ENCODE data around the gene ASB3.

ASB3 gene

DNA sequence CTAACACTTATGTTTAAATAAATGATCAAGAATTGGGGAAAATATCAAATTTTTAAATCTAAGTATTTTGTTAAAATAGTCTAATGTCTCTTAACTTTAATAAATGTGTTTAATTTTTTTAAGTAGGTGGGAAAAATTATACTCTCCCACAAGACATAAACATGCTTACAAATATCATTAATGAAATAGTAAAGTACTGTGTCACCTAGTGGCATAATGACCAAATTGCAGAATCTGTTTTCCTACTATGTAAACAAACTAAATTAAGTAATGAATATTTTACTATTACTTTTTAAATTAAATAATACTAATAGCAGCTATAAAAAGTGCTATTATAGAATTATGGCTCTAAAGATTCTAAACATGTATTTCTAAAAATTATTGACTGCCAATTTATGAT is 71.2 kb downstream of the ASB3 start:
- peak; percentile 36 for DNase-seq (ENCODE audit: low read depth)
- TF ChIP-seq, protein P1, sequence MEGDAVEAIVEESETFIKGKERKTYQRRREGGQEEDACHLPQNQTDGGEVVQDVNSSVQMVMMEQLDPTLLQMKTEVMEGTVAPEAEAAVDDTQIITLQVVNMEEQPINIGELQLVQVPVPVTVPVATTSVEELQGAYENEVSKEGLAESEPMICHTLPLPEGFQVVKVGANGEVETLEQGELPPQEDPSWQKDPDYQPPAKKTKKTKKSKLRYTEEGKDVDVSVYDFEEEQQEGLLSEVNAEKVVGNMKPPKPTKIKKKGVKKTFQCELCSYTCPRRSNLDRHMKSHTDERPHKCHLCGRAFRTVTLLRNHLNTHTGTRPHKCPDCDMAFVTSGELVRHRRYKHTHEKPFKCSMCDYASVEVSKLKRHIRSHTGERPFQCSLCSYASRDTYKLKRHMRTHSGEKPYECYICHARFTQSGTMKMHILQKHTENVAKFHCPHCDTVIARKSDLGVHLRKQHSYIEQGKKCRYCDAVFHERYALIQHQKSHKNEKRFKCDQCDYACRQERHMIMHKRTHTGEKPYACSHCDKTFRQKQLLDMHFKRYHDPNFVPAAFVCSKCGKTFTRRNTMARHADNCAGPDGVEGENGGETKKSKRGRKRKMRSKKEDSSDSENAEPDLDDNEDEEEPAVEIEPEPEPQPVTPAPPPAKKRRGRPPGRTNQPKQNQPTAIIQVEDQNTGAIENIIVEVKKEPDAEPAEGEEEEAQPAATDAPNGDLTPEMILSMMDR (IDR thresholded peaks at IDR 0.05; ENCODE audit: insufficient read depth, low read depth, low read length, missing control alignments), result peak; percentile 35
- no peak overlapping the region for H3K4me3 ChIP-seq (ENCODE audit: low read length)

DNA sequence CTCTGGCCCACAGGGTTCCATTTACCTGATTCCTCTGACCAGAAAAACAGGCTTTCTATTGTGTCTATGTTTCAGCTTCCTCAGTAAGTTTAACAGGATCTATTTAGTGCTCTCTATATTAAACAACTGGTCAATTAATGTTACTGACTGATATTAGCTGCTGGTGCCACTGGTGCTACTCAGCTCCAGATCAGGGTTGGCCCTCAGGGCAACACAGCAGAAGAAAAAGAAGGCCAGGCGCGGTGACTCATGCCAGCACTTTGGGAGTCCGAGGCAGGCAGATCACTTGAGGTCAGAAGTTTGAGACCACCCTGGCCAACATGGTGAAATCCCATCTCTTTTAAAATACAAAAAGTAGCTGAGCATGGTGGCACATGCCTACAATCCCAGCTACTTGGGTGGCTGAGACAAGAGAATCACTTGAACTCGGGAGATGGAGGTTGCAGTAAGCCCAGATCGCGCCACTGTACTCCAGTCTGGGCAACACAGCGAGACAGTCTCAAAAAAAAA is 75.4 kb downstream of the ASB3 start:
- no peak overlapping the region for H3K4me3 ChIP-seq (ENCODE audit: low read length)
- no peak for DNase-seq (ENCODE audit: low read depth)
- TF ChIP-seq, protein P1 (IDR thresholded peaks at IDR 0.05; ENCODE audit: insufficient read depth, low read depth, low read length, missing control alignments), result no peak

DNA sequence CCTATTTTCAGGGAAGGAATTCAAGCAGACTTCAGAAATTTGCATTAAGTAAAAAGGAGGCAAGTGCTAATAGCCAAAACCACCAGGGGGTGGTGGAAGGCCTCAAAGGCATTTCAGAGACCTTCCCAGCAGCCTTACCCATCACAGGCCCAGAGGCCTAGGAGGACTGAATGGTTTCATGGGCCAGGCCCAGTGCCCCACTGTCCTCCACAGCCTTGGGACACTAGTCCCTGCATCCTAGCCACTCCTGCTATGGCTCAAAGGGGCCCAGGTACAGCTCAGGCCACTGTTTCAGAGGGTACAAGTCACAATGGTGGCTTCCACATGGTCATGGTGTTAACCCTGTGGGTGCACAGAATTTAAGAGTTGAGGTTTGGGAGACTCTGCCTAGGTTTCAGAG is 77.8 kb downstream of the ASB3 start:
- no peak overlapping the region for H3K4me3 ChIP-seq (ENCODE audit: low read length)
- TF ChIP-seq, protein P1 (IDR thresholded peaks at IDR 0.05; ENCODE audit: insufficient read depth, low read depth, low read length, missing control alignments), result no peak
- DNase-seq (ENCODE audit: low read depth), result no peak

DNA sequence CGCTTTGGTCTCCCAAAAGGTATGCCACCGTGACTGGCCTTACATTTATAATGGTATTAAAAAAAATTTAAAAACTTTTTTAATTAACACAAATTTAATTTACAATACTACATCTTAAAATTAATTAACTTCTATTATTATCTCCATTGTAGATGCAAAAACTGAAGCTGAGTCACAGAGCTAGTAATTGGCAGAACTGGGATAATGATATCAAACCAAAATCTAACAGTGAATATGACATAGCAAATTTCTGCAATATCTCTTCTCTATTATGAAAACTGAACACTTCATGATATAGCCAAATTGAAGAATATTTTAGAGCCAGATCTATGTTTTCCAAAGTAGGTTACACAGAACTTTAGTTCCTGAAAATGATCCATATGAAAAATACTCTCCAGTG is 85.5 kb downstream of the ASB3 start:
- TF ChIP-seq, protein P1 (IDR thresholded peaks at IDR 0.05; ENCODE audit: insufficient read depth, low read depth, low read length, missing control alignments), result no peak
- no peak for DNase-seq (ENCODE audit: low read depth)
- H3K4me3 ChIP-seq (ENCODE audit: low read length), result no peak overlapping the region

DNA sequence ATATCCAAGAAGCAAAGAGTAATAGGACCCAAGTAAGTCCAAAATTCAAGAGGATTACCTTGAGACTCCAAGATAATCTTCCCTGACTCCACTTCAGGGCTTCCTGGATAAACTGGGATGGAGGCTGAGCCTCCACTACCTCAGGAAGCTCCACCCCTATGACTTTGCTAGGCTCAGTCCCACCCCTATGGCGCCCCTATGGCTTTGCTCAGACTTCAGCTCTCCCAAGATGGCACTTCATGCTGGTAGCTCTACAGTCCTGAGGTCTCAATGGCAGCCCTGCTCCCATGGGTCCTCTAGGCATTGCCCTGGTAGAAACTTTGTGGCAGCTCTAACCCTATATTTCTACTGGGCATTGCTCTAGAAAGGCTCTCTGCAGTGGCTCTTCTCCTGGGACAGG is 89.1 kb downstream of the ASB3 start:
- TF ChIP-seq, protein P1 (IDR thresholded peaks at IDR 0.05; ENCODE audit: insufficient read depth, low read depth, low read length, missing control alignments), result no peak
- H3K4me3 ChIP-seq (ENCODE audit: low read length), result no peak overlapping the region
- no peak for DNase-seq (ENCODE audit: low read depth)

DNA sequence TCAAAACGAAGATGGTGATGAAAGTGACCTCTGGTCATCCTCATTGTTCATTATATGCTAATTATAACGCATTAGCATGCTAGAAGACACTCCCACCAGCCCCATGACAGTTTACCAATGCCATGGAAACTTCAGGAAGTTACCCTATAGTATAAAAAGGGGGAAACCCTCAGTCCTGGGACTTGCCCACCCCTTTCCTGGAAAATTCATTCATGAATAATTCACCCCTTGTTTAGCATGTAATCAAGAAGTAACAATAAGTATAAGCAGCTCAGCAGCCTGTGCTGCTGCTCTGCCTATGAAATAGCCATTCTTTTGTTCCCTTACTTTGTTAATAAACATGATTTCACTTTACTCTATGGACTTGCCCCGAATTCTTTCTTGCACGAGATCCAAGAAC is 89.7 kb downstream of the ASB3 start:
- TF ChIP-seq, protein P1 (IDR thresholded peaks at IDR 0.05; ENCODE audit: insufficient read depth, low read depth, low read length, missing control alignments), result no peak
- DNase-seq (ENCODE audit: low read depth), result no peak
- H3K4me3 ChIP-seq (ENCODE audit: low read length), result no peak overlapping the region

DNA sequence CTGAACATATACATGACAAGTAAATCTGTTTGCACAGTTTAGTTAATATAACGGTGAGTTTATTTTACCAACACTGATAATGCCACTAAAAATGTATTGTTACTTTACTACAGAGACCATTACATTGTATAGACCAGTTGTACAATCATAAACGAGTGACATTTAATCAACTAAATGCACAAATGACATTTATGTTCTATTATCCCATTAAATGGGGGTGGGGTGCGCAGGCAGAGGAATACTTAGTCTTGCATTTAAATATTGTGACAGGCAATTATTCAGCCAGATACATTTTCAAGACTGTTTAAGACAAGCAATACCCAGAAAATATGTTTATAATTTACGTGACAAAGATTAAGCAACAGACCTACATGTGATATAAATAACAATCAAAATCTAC is 91.2 kb downstream of the ASB3 start:
- no peak overlapping the region for H3K4me3 ChIP-seq (ENCODE audit: low read length)
- TF ChIP-seq, protein P1 (IDR thresholded peaks at IDR 0.05; ENCODE audit: insufficient read depth, low read depth, low read length, missing control alignments), result no peak
- no peak for DNase-seq (ENCODE audit: low read depth)
